Endothelial cell of umbilical vein (primary cell): ENCODE measurements around the gene ABI2. TPM values are rescaled to one million over a fixed set of nuclear protein-coding genes. Genes with fewer than 3 reads are reported as not detected.

Experiments used
- BruUV-seq: library from RNA; stranded (reverse); fragments of 400-500 nt; replicated peaks from 2 replicates; lab custom pipeline; 2021; lab: Mats Ljungman, UMichigan
- CTCF ChIA-PET: fragments of 300-600, 350-600 bp; sonication (Branson Sonifier 250); formaldehyde crosslinking; loops from one replicate; lab custom pipeline; 2021; ENCODE audit warnings: antibody characterized with exemption, inconsistent platforms; lab: Charles Lee
- POLR2A ChIA-PET: fragments of 300-600, 350-600 bp; sonication (Branson Sonifier 250); formaldehyde crosslinking; loops from one replicate; lab custom pipeline; 2021; ENCODE audit warnings: antibody characterized with exemption, inconsistent platforms; lab: Charles Lee
- DNase-seq: peaks from one replicate; pipeline ENCODE4 v3.0.0-alpha.2; 2011; ENCODE audit warnings: low read depth, low spot score
- FAIRE-seq: peaks from 2 replicates; lab custom pipeline; 2011; peaks lifted over from hg19 to GRCh38; lab: Jason Lieb, UNC
- H2AFZ ChIP-seq: 2 replicates; pipeline ENCODE4 v1.6.0; 2012; ENCODE audit warnings: low read depth, low read length, control low read depth, inconsistent platforms
- H3K27ac ChIP-seq: 2 replicates; pipeline ENCODE4 v1.5.1; 2011; ENCODE audit warnings: low read depth, mild to moderate bottlenecking, control low read depth, low read length, moderate library complexity; ENCODE audit not compliant: insufficient read depth
- H3K27me3 ChIP-seq, 2 experiments: 2 replicates each; pipeline versions ENCODE4 v1.6.0 to v1.6.1; 2011; ENCODE audit warnings: low read length in 2 of 2, mixed read lengths in 1 of 2; ENCODE audit not compliant: control insufficient read depth in 2 of 2, insufficient read depth in 2 of 2
- H3K36me3 ChIP-seq, 2 experiments: 2 replicates in 1 of 2; 3 replicates in 1 of 2; pipeline ENCODE4 v1.5.1; 2011; ENCODE audit warnings: low read length in 2 of 2, mild to moderate bottlenecking in 1 of 2, moderate library complexity in 1 of 2; ENCODE audit not compliant: control insufficient read depth in 2 of 2, insufficient read depth in 2 of 2; ENCODE audit errors: extremely low read depth in 1 of 2
- H3K4me1 ChIP-seq: 3 replicates; pipeline ENCODE4 v1.5.1; 2011; ENCODE audit warnings: mild to moderate bottlenecking, low read length; ENCODE audit not compliant: control insufficient read depth, insufficient read depth; ENCODE audit errors: extremely low read depth
- H3K4me2 ChIP-seq: 2 replicates; pipeline ENCODE4 v1.6.1; 2011; ENCODE audit warnings: low read length, control low read depth, mixed read lengths; ENCODE audit not compliant: insufficient read depth
- H3K4me3 ChIP-seq, 3 experiments: fragments of 200-600 bp in 1 of 3; sonication (generic), shearing (Covaris generic) in 1 of 3; replicated peaks in 1 of 3; 2 replicates each; pipeline ENCODE4 v1.5.1; 2011 to 2016; ENCODE audit warnings: control low read depth in 3 of 3, low read length in 3 of 3, mild to moderate bottlenecking in 2 of 3, inconsistent platforms in 1 of 3, low read depth in 1 of 3, moderate library complexity in 1 of 3; ENCODE audit not compliant: insufficient read depth in 1 of 3
- H3K79me2 ChIP-seq: 2 replicates; pipeline ENCODE4 v1.6.0; 2012; ENCODE audit warnings: low read length, inconsistent platforms; ENCODE audit not compliant: control insufficient read depth, insufficient read depth
- H3K9ac ChIP-seq: replicated peaks from 2 replicates; pipeline ENCODE3; 2011; ENCODE audit warnings: low read length, control low read depth; ENCODE audit not compliant: insufficient read depth; ENCODE audit errors: extremely low read depth
- H3K9me1 ChIP-seq: replicated peaks from 3 replicates; pipeline ENCODE4 v1.6.0; 2011; ENCODE audit warnings: mild to moderate bottlenecking, low read length; ENCODE audit not compliant: control insufficient read depth, insufficient read depth; ENCODE audit errors: extremely low read depth
- H3K9me3 ChIP-seq: replicated peaks from 2 replicates; pipeline ENCODE4 v1.5.1; 2012; ENCODE audit warnings: low read length, inconsistent platforms; ENCODE audit not compliant: control insufficient read depth, insufficient read depth
- H4K20me1 ChIP-seq: replicated peaks from 2 replicates; pipeline ENCODE3; 2011; ENCODE audit warnings: mild to moderate bottlenecking, low read length; ENCODE audit not compliant: control insufficient read depth, insufficient read depth; ENCODE audit errors: extremely low read depth
- EZH2 ChIP-seq: IDR thresholded peaks from 2 replicates; pipeline ENCODE4 v1.6.1; 2012; ENCODE audit warnings: borderline replicate concordance, low read depth, mild to moderate bottlenecking, moderate library complexity, low read length, inconsistent platforms; ENCODE audit not compliant: severe bottlenecking
- FOS ChIP-seq: IDR thresholded peaks from 2 replicates; pipeline ENCODE4 v1.6.1; 2011; ENCODE audit warnings: mild to moderate bottlenecking, low read length, moderate library complexity, borderline replicate concordance; ENCODE audit not compliant: insufficient read depth
- GATA2 ChIP-seq: IDR thresholded peaks from 2 replicates; pipeline ENCODE4 v1.7.0; 2011; ENCODE audit warnings: low read depth, mild to moderate bottlenecking, moderate library complexity, mixed read lengths, low read length; ENCODE audit not compliant: insufficient read length, insufficient read depth
- JUN ChIP-seq: IDR thresholded peaks from 2 replicates; pipeline ENCODE4 v1.6.1; 2011; ENCODE audit warnings: borderline replicate concordance, low read depth; ENCODE audit not compliant: insufficient read length, insufficient read depth
- MYC ChIP-seq: IDR thresholded peaks from one replicate; pipeline ENCODE4 v1.6.1; 2011; ENCODE audit warnings: mild to moderate bottlenecking, low read depth, low read length
- POLR2A ChIP-seq: IDR thresholded peaks from 2 replicates; pipeline ENCODE4 v1.6.1; 2012; ENCODE audit warnings: low read depth, mild to moderate bottlenecking, control low read depth, low read length
- POLR2AphosphoS5 ChIP-seq: IDR thresholded peaks from 2 replicates; pipeline ENCODE4 v1.6.1; 2012; ENCODE audit warnings: low read depth, mild to moderate bottlenecking, control low read depth, low read length, moderate library complexity; ENCODE audit not compliant: insufficient read depth
- dilution Hi-C: fragments of 300-500 bp; cut with MboI; formaldehyde crosslinking; loops from one replicate; pipeline ENCODE4 v1.15.0; 2019; ENCODE audit warnings: low sequenced_read_pairs; ENCODE audit not compliant: extremely low pct_ligation_motif_present
- intact Hi-C: fragments of 100-400 bp; cut with micrococcal nuclease; formaldehyde crosslinking; loops from one replicate; pipeline ENCODE4 v1.10.0; 2022
- polyA plus RNA-seq, 4 experiments: library from polyadenylated mRNA; depleted of rRNA in 3 of 4; stranded (reverse) in 3 of 4; unstranded in 1 of 4; fragments of >200 nt; gene quantifications; 2 replicates each; pipeline versions ENCODE4 v1.2.1 to v1.2.3, GENCODE V29; 2011 to 2012; ENCODE audit warnings: missing spikeins in 1 of 4
- total RNA-seq: library from RNA; stranded (reverse); gene quantifications from 2 replicates; pipeline ENCODE4 v1.2.3, GENCODE V29; 2021
- TF ChIP-seq, protein P1 (sequence below), 2 donors: IDR thresholded peaks; 1 replicate in 1 of 2; 2 replicates in 1 of 2; pipeline ENCODE4 v1.5.1; 2011; ENCODE audit warnings: low read length in 2 of 2, mild to moderate bottlenecking in 2 of 2, moderate library complexity in 2 of 2, control low read depth in 1 of 2, inconsistent platforms in 1 of 2, low read depth in 1 of 2; ENCODE audit not compliant: insufficient read depth in 1 of 2; ENCODE audit errors: extremely low read depth in 1 of 2
- TF ChIP-seq, protein P2 (sequence below): IDR thresholded peaks from 2 replicates; pipeline ENCODE4 v1.6.1; 2011; ENCODE audit not compliant: insufficient read depth, insufficient read length

The ABI2 gene
- total and polyA plus RNA-seq, 2 donors (not counting 3 experiments of a cell fraction or from before 2014, with no cell fraction given), result 35.7 to 61.0 TPM

DNA sequence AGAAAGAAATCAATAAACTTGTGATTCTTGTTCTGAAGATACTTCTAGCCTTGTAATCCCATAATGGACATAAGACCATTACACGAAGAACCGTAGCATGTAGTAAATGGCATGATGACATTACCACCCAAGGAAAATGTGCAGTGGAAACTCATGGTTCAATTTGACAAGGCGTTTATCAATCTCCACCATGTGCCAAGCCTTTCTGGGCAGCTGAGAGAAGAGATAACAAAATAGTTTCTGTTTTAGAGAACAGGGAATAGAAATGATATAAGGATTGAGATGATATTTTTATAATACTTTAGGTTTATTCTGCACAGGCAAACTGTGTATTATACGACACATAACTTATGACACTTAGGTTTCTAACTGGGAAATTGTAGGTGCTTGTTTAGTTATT, 19.2 kb downstream of the ABI2 start:
- DNase-seq, result no peak
- no TSS peak for BruUV-seq
- no peak for FAIRE-seq

More for the DNA sequence above, 19.2 kb downstream of the ABI2 start:
- no peaks in the 10 kb centered on the region for H3K9me1 ChIP-seq
- intact Hi-C loops, result no loop called here
- H3K4me3 ChIP-seq, result no peak overlapping the region
- H3K9ac ChIP-seq, result no peak overlapping the region
- H3K4me1 ChIP-seq, result no peaks in the 10 kb centered on the region
- no peak overlapping the region for H2AFZ ChIP-seq
- no peaks in the 10 kb centered on the region for H3K27me3 ChIP-seq
- no peak overlapping the region for H3K4me2 ChIP-seq
- no peaks in the 10 kb centered on the region for H3K9me3 ChIP-seq
- H3K27ac ChIP-seq, result no peak overlapping the region
- no peak for TF ChIP-seq POLR2A
- TF ChIP-seq EZH2, result no peak
- TF ChIP-seq, protein P1, sequence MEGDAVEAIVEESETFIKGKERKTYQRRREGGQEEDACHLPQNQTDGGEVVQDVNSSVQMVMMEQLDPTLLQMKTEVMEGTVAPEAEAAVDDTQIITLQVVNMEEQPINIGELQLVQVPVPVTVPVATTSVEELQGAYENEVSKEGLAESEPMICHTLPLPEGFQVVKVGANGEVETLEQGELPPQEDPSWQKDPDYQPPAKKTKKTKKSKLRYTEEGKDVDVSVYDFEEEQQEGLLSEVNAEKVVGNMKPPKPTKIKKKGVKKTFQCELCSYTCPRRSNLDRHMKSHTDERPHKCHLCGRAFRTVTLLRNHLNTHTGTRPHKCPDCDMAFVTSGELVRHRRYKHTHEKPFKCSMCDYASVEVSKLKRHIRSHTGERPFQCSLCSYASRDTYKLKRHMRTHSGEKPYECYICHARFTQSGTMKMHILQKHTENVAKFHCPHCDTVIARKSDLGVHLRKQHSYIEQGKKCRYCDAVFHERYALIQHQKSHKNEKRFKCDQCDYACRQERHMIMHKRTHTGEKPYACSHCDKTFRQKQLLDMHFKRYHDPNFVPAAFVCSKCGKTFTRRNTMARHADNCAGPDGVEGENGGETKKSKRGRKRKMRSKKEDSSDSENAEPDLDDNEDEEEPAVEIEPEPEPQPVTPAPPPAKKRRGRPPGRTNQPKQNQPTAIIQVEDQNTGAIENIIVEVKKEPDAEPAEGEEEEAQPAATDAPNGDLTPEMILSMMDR (IDR thresholded peaks at IDR 0.05; ENCODE audit: extremely low read depth in 1 of 2, insufficient read depth in 1 of 2, low read depth in 1 of 2, low read length in 2 of 2), result no peak
- no peak for TF ChIP-seq GATA2
- TF ChIP-seq, protein P2, sequence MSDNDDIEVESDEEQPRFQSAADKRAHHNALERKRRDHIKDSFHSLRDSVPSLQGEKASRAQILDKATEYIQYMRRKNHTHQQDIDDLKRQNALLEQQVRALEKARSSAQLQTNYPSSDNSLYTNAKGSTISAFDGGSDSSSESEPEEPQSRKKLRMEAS, result no peak
- no peak for TF ChIP-seq FOS
- TF ChIP-seq POLR2AphosphoS5, result no peak
- TF ChIP-seq JUN, result no peak
- no peak for TF ChIP-seq MYC
- H4K20me1 ChIP-seq, result no peaks in the 10 kb centered on the region
- dilution Hi-C loops, result no loop called here
- H3K79me2 ChIP-seq, result peaks cover 59% of the 10 kb centered on the region
- ChIA-PET POLR2A (no interaction called here), CTCF (no interaction called here)
- no peaks in the 10 kb centered on the region for H3K36me3 ChIP-seq
